Activated T-cell treated with anti-CD3 and anti-CD28 coated beads, Interleukin-2, amount 50 U/mL, for 4 hours (primary cell): ENCODE measurements around the gene KCNJ1. TPM values are rescaled to one million over a fixed set of nuclear protein-coding genes. Genes with fewer than 3 reads are reported as not detected.

Source experiments
- ATAC-seq, 2 donors: fragments of 200-7000 bp; cut with Tn5 transposase; one replicate each; pipeline ENCODE4 v1.10.0; 2021
- DNase-seq: peaks from one replicate; pipeline ENCODE4 v3.0.0-alpha.2; 2020
- H3K27me3 Mint-ChIP-seq: one replicate; pipeline ENCODE4 v1.8.0; 2021; ENCODE audit warnings: low read depth, mixed read lengths
- H3K36me3 Mint-ChIP-seq: one replicate; pipeline ENCODE4 v1.8.0; 2022; ENCODE audit warnings: mixed read lengths; ENCODE audit not compliant: insufficient read depth
- H3K4me1 Mint-ChIP-seq: one replicate; pipeline ENCODE4 v1.8.0; 2021; ENCODE audit warnings: low read depth, mixed read lengths
- H3K4me3 Mint-ChIP-seq: one replicate; pipeline ENCODE4 v1.8.0; 2021; ENCODE audit warnings: mild to moderate bottlenecking, moderate library complexity, mixed read lengths
- H3K9me3 Mint-ChIP-seq: one replicate; pipeline ENCODE4 v1.8.0; 2021; ENCODE audit warnings: mixed read lengths
- total RNA-seq, 3 donors: library from RNA; stranded (reverse); gene quantifications; one replicate each; pipeline ENCODE4 v1.2.1, GENCODE V29; 2021

The KCNJ1 gene
- total RNA-seq, 3 donors from 2014 or later: not detected

- DNase-seq (peak; percentile 15), ATAC-seq (peak; percentile 62 to 70)
These were observed 38.5 kb upstream of the KCNJ1 start for GRCh38 chr11:128905345-128906184.

DNA sequence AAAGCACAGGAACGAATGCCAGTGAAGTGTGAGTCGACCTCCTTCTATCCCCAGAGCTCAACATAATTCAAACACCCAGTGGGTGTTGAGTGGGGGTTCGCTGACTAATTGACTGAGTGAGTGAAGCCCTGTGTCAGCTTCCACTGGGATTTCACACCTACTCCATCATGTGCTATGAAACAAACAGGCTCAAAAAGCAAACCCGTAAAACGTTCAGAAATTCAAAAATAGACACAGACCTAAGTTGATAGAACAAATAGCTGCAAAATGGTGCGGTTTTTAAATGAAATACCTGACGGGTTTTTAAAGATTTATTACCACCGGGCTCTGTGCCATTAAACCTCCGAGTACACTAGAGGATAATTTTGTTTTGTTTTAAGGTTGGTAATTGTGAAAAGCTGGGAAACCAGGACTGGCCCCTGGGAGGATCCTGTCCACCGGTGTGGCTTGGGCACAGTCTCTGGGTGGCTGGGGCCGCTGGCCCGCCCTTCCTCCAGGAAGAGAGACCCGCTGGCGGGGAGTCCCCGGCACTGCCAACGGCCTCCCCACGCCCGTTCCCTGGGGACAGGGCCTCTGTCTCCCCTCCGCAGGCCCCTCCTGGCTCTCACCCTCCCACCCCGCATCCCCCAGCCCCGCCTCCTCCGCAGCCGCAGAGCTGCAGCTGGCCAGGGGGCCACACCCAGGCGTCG lies 37.7 kb upstream of the KCNJ1 start:
- Mint-ChIP-seq H3K4me1 (peaks cover 11% of the 10 kb centered on the region), H3K9me3 (no peaks in the 10 kb centered on the region), H3K4me3 (peak overlapping the region; percentile 39), H3K27me3 (peaks cover 14% of the 10 kb centered on the region), H3K36me3 (no peaks in the 10 kb centered on the region)
- ATAC-seq (peak; percentile 26 to 35), DNase-seq (no peak)

More at GRCh38 chr11:128905345-128906184, 38.5 kb upstream of the KCNJ1 start:
- H3K4me1 Mint-ChIP-seq: peaks cover 11% of the 10 kb centered on the region
- H3K27me3 Mint-ChIP-seq: peaks cover 22% of the 10 kb centered on the region
- no peaks in the 10 kb centered on the region for H3K36me3 Mint-ChIP-seq
- H3K4me3 Mint-ChIP-seq: peak overlapping the region; percentile 79
- no peaks in the 10 kb centered on the region for H3K9me3 Mint-ChIP-seq

- peaks cover 9% of the 10 kb centered on the region for H3K27me3 Mint-ChIP-seq
- peaks cover 11% of the 10 kb centered on the region for H3K4me1 Mint-ChIP-seq
- no peaks in the 10 kb centered on the region for H3K36me3 Mint-ChIP-seq
- no peaks in the 10 kb centered on the region for H3K9me3 Mint-ChIP-seq
- H3K4me3 Mint-ChIP-seq: peak overlapping the region; percentile 39
- DNase-seq: no peak
- ATAC-seq: no peak
These were observed 37.2 kb upstream of the KCNJ1 start for GRCh38 chr11:128904303-128904655.

DNA sequence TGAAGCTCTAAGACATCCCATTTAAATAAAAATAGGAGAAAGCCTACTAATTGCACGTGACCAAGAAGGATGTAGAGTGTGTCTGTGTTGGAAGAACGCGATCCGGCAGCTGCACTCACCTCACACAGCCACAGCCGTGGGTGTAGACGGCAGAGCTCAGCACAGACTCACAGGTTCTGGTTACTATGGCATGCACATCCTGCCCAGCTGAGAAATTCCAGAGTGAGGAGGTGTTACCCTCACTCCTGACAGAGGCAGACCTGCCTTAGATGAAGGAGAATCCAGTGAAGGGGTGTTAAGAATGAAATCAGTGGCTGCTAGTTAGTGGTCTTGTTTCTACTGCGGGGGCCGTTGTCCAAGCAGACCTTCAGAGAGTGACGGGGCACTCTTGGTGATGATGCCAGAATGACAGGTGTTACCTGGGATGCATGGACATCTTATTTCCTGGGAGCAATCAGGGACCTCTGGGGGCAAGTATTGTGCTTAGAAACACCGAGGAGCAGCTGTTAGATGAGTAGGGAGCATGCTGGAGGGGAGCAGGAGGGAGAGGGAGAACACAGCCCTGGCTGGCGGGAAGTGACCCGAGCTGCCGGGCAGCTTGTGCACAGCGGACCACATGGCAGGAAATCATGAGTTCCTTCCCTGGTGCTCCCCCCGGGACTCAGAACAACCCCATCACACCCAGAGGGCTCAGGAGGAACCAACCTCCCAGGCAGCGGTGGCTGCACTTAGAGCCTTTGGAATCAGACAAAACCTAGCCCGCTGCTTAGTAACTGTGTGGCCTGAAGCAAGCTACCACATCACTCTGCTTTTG lies 36.4 kb upstream of the KCNJ1 start:
- Mint-ChIP-seq H3K4me3 (no peak overlapping the region), H3K36me3 (no peaks in the 10 kb centered on the region), H3K27me3 (peaks cover 3% of the 10 kb centered on the region), H3K4me1 (peaks cover 9% of the 10 kb centered on the region), H3K9me3 (no peaks in the 10 kb centered on the region)
- ATAC-seq (no peak), DNase-seq (no peak)

- Mint-ChIP-seq H3K4me3 (no peak overlapping the region), H3K27me3 (peaks cover 2% of the 10 kb centered on the region), H3K4me1 (peaks cover 8% of the 10 kb centered on the region), H3K36me3 (no peaks in the 10 kb centered on the region), H3K9me3 (no peaks in the 10 kb centered on the region)
- ATAC-seq: no peak
- DNase-seq: no peak
These were observed 35.5 kb upstream of the KCNJ1 start for GRCh38 chr11:128902515-128903066.

GRCh38 chr11:128901653-128902514 lies 34.8 kb upstream of the KCNJ1 start:
- Mint-ChIP-seq H3K9me3 (no peaks in the 10 kb centered on the region), H3K4me3 (no peak overlapping the region), H3K36me3 (no peaks in the 10 kb centered on the region), H3K27me3 (no peaks in the 10 kb centered on the region), H3K4me1 (peaks cover 6% of the 10 kb centered on the region)
- DNase-seq: no peak
- no peak for ATAC-seq

- H3K4me3 Mint-ChIP-seq: no peak overlapping the region
- no peaks in the 10 kb centered on the region for H3K36me3 Mint-ChIP-seq
- H3K4me1 Mint-ChIP-seq: no peaks in the 10 kb centered on the region
- ATAC-seq (no peak), DNase-seq (no peak)
- H3K27me3 Mint-ChIP-seq: no peaks in the 10 kb centered on the region
- H3K9me3 Mint-ChIP-seq: no peaks in the 10 kb centered on the region
These were observed 33.4 kb upstream of the KCNJ1 start for GRCh38 chr11:128900468-128900867.

DNA sequence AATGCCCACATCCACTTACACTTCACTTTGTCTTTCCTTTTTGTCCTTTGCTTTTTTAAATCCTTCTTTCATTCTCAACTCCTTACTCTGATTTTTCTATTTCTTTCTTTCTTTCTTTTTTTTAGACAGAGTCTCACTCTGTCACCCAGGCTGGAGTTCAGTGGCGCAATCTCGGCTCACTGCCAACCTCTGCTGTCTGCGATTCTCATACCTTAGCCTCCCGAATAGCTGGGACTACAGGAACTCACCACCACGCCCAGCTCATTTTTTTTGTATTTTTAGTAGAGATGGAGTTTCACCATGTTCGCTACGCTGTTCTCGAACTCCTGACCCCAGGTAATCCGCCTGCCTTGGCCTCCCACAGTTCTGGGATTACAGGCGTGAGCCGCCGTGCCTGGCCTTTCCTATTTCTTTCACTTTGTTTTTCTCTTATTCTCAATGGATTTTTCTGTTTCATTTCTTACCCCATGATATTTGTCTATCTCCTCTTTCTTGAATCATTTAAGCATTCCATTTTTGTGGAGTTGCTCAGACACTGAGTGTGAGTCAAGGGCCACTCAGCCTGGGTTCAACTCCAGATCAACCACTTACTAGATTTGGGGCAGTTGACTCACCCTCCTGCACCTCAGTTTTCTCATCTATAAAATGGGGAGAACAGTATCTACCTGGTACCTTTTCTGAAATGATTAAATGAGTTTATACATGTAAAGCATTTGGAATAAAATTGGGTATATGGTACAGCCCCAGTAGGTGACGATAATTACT lies 31.7 kb upstream of the KCNJ1 start:
- DNase-seq (no peak), ATAC-seq (no peak)
- Mint-ChIP-seq H3K9me3 (no peaks in the 10 kb centered on the region), H3K4me1 (no peaks in the 10 kb centered on the region), H3K36me3 (no peaks in the 10 kb centered on the region), H3K4me3 (no peak overlapping the region), H3K27me3 (peaks cover 7% of the 10 kb centered on the region)

DNA sequence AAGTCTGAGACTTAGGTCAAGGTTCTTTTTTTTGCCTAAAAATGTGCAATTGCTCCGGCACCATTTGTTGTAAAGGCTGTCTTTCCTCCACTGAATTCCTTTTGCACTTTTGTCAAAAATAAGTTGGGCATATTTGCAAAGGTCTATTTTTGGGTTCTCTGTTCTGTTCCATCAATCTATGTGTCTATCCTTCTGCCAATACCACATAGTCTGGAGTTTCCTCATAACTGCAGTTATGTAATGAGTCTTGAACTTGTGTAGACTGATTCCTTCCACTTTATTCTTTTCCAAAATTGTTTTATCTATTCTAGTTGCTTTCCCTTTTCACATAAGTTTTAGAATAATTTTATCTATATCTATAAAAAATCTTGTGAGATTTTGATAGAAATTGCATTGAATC lies 30.7 kb upstream of the KCNJ1 start:
- Mint-ChIP-seq H3K9me3 (no peaks in the 10 kb centered on the region), H3K36me3 (no peaks in the 10 kb centered on the region), H3K4me1 (no peaks in the 10 kb centered on the region), H3K27me3 (peaks cover 7% of the 10 kb centered on the region), H3K4me3 (no peak overlapping the region)
- DNase-seq: no peak
- ATAC-seq: no peak

- peaks cover 3% of the 10 kb centered on the region for H3K4me1 Mint-ChIP-seq
- ATAC-seq (no peak), DNase-seq (no peak)
- H3K4me3 Mint-ChIP-seq: no peak overlapping the region
- no peaks in the 10 kb centered on the region for H3K36me3 Mint-ChIP-seq
- no peaks in the 10 kb centered on the region for H3K9me3 Mint-ChIP-seq
- peaks cover 19% of the 10 kb centered on the region for H3K27me3 Mint-ChIP-seq
These were observed 29.3 kb upstream of the KCNJ1 start for GRCh38 chr11:128896356-128896755.

DNA sequence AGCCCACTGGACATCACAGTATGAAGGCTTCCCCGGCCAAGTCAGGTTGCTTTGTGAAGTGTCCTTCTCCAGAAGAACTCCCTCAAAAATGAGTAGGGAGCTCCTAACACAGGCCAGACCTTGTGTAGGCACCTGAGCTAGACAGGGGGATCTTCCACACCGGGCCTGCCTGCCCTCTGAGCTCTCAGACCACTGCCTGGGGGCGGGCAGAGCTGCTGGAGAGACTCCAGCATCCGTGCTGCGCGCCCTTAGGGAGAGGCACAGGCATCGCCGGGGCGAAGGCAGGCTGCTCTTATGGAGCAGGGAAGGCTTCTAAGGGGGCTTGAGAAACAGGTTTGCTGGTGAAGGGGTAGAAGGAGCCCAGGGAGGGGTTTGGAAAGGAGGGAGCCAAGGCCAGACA lies 28.4 kb upstream of the KCNJ1 start:
- H3K4me1 Mint-ChIP-seq: peaks cover 5% of the 10 kb centered on the region
- H3K4me3 Mint-ChIP-seq: no peak overlapping the region
- no peaks in the 10 kb centered on the region for H3K36me3 Mint-ChIP-seq
- DNase-seq (no peak), ATAC-seq (no peak)
- no peaks in the 10 kb centered on the region for H3K9me3 Mint-ChIP-seq
- peaks cover 23% of the 10 kb centered on the region for H3K27me3 Mint-ChIP-seq

- peaks cover 29% of the 10 kb centered on the region for H3K27me3 Mint-ChIP-seq
- H3K4me3 Mint-ChIP-seq: no peak overlapping the region
- ATAC-seq: no peak
- no peaks in the 10 kb centered on the region for H3K36me3 Mint-ChIP-seq
- DNase-seq: no peak
- no peaks in the 10 kb centered on the region for H3K9me3 Mint-ChIP-seq
- peaks cover 5% of the 10 kb centered on the region for H3K4me1 Mint-ChIP-seq
These were observed 27.6 kb upstream of the KCNJ1 start for GRCh38 chr11:128894685-128895084.

- DNase-seq (no peak), ATAC-seq (no peak)
- Mint-ChIP-seq H3K27me3 (peaks cover 33% of the 10 kb centered on the region), H3K4me1 (peaks cover 5% of the 10 kb centered on the region), H3K36me3 (no peaks in the 10 kb centered on the region), H3K4me3 (no peak overlapping the region), H3K9me3 (no peaks in the 10 kb centered on the region)
These were observed 27.2 kb upstream of the KCNJ1 start for GRCh38 chr11:128894286-128894681.
